AG09319 (cell line): ENCODE results near the gene SPA17.

Source experiments
- DNase-seq: peaks from one replicate; pipeline ENCODE4 v3.0.0-alpha.2; 2010; ENCODE audit warnings: low read depth; ENCODE audit errors: extremely low read depth
- CTCF ChIP-seq: IDR thresholded peaks from 2 replicates; pipeline ENCODE4 v1.5.1; 2011; ENCODE audit warnings: low read depth, mild to moderate bottlenecking, inconsistent platforms, low read length, moderate library complexity

Gene SPA17

GRCh38 chr11:124745270-124745834 lies 71.6 kb downstream of the SPA17 start:
- TF ChIP-seq CTCF = no peak
- DNase-seq = no peak

DNA sequence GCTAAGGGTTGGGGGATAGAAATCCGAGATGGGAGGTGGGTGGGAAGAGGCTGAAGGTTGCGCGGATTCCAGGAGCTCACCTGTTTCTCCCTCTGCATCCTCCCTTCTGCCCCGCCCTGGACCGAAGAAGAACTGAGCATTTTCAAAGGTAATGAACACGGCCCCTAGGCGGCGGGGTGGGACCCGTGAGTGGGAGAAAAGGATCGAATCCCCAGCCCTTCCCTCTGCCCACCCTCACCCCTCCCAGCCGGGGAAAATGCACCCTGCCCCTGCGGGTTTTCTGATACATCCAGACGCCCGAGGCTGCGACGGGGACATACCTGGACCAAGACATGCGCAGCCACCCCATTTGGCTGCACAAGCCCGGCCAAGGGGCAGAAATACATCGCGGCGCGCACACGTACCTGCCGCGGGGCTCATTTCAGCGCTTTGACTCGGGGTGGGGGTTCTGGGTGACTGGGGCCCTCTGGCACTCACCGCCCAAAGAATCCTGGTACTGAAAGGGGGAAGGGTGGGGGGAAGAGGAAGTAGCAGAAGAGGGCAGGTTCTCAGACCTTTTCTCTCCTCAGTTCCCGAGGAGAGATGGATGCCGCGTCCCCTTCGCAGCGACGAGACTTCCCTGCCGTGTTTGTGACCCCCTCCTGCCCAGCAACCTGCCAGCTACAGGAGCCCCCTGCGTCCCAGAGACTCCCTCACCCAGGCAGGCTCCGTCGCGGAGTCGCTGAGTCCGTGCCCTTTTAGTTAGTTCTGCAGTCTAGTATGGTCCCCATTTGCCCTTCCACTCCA lies 72.3 kb downstream of the SPA17 start:
- TF ChIP-seq CTCF = peak; percentile 14
- no peak for DNase-seq

- DNase-seq = peak; percentile 11
- peak; percentile 65 for TF ChIP-seq CTCF
Measured at GRCh38 chr11:124746621-124747243, 73.0 kb downstream of the SPA17 start.
